ENCODE data around the gene TMEM63A.

GRCh38 chr1:225918280-225918679 is 36.1 kb upstream of the TMEM63A start:
- TF ChIP-seq EZH2 (IDR thresholded peaks at IDR 0.05; ENCODE audit: insufficient read depth, poor library complexity, severe bottlenecking) (no peak), EZH2phosphoT487 (IDR thresholded peaks at IDR 0.05; ENCODE audit: insufficient read depth, low read depth) (no peak)
